PC-9 (cell line): ENCODE measurements around the gene ANAPC10. TPM values are rescaled to one million over a fixed set of nuclear protein-coding genes. Genes with fewer than 3 reads are reported as not detected.

ENCODE experiments used
- BruUV-seq: library from RNA; stranded (reverse); fragments of 400-500 nt; replicated peaks from 2 replicates; lab custom pipeline; 2021; lab: Mats Ljungman, UMichigan
- CTCF ChIA-PET: fragments of 300-600 bp; sonication (Branson Sonifier 250); formaldehyde crosslinking; loops from one replicate; lab custom pipeline; 2022; ENCODE audit warnings: antibody characterized with exemption; lab: Charles Lee
- POLR2A ChIA-PET: fragments of 300-600 bp; sonication (Branson Sonifier 250); formaldehyde crosslinking; loops from one replicate; lab custom pipeline; 2022; ENCODE audit warnings: antibody characterized with exemption; ENCODE audit not compliant: unreplicated experiment; lab: Charles Lee
- DNase-seq, 2 experiments: peaks; one replicate each; pipeline versions ENCODE4 v3.0.0 to v3.0.0-alpha.2; 2015 to 2022; ENCODE audit warnings: mixed read lengths in 1 of 2
- H2AFZ ChIP-seq: fragments of 200-600 bp; sonication (generic); 2 replicates; pipeline ENCODE4 v1.8.1; 2017; ENCODE audit warnings: antibody characterized with exemption
- H3F3A ChIP-seq: fragments of 200-600 bp; sonication (generic); 2 replicates; pipeline ENCODE4 v1.8.1; 2017; ENCODE audit warnings: antibody characterized with exemption, mild to moderate bottlenecking, low read depth; ENCODE audit not compliant: insufficient read depth
- H3K27ac ChIP-seq: fragments of 200-600 bp; sonication (generic); 2 replicates; pipeline ENCODE4 v1.6.1; 2016; ENCODE audit warnings: mixed run types
- H3K27me3 ChIP-seq: fragments of 200-600 bp; sonication (generic); 2 replicates; pipeline ENCODE4 v1.6.1; 2016; ENCODE audit warnings: low read depth, mixed run types; ENCODE audit not compliant: insufficient read depth
- H3K36me3 ChIP-seq: fragments of 200-600 bp; sonication (generic); 2 replicates; pipeline ENCODE4 v1.6.1; 2016; ENCODE audit warnings: low read depth, mixed run types
- H3K4me1 ChIP-seq: fragments of 200-600 bp; sonication (generic); replicated peaks from 2 replicates; pipeline ENCODE4 v1.6.1; 2016; ENCODE audit warnings: mixed run types; ENCODE audit not compliant: insufficient read depth
- H3K4me2 ChIP-seq: fragments of 200-600 bp; sonication (generic); 2 replicates; pipeline ENCODE4 v1.6.1; 2017; ENCODE audit warnings: mixed run types
- H3K4me3 ChIP-seq: fragments of 200-600 bp; sonication (generic); 2 replicates; pipeline ENCODE4 v1.6.1; 2016; ENCODE audit warnings: mixed run types
- H3K79me2 ChIP-seq: fragments of 200-600 bp; sonication (generic); 2 replicates; pipeline ENCODE4 v1.6.1; 2017; ENCODE audit warnings: low read depth, mixed run types
- H3K9me2 ChIP-seq: fragments of 200-600 bp; sonication (generic); 2 replicates; pipeline ENCODE4 v1.8.1; 2017; ENCODE audit warnings: mild to moderate bottlenecking; ENCODE audit not compliant: insufficient read depth
- H3K9me3 ChIP-seq: fragments of 200-600 bp; sonication (generic); 2 replicates; pipeline ENCODE4 v1.8.1; 2016; ENCODE audit warnings: low read depth; ENCODE audit not compliant: insufficient read depth
- H4K20me1 ChIP-seq: fragments of 200-600 bp; sonication (generic); 2 replicates; pipeline ENCODE4 v1.8.1; 2017; ENCODE audit not compliant: insufficient read depth
- CTCF ChIP-seq: fragments of 200-600 bp; sonication (generic); conservative IDR thresholded peaks from 2 replicates; pipeline ENCODE4 v1.6.1; 2017; ENCODE audit warnings: mixed run types, antibody characterized with exemption, mild to moderate bottlenecking, moderate library complexity
- EZH2 ChIP-seq: fragments of 200-600 bp; sonication (generic); IDR thresholded peaks from 2 replicates; pipeline ENCODE4 v1.8.0; 2017; ENCODE audit warnings: antibody characterized with exemption, low read depth
- intact Hi-C: fragments of 100-400 bp; cut with micrococcal nuclease; formaldehyde crosslinking; loops from one replicate; pipeline ENCODE4 v1.10.0; 2022; ENCODE audit not compliant: unreplicated experiment
- total RNA-seq: library from RNA; stranded (reverse); gene quantifications from 2 replicates; pipeline ENCODE4 v1.2.3, GENCODE V29; 2021

ANAPC10 gene
- total RNA-seq, 1 experiment from 2014 or later, result 20.2 TPM

- H3K4me1 ChIP-seq, result no peaks in the 10 kb centered on the region
- no peaks in the 10 kb centered on the region for H3K9me2 ChIP-seq
- DNase-seq, result no peak
- peaks cover 20% of the 10 kb centered on the region for H3K36me3 ChIP-seq
- H3K4me2 ChIP-seq, result no peak overlapping the region
- no peak overlapping the region for H2AFZ ChIP-seq
- BruUV-seq, result no TSS peak
- no peaks in the 10 kb centered on the region for H3K27me3 ChIP-seq
- TF ChIP-seq CTCF, result no peak
- no peak for TF ChIP-seq EZH2
- peaks cover 9% of the 10 kb centered on the region; the same call in 1 of the 2 replicates for H3F3A ChIP-seq
- intact Hi-C loops, result no loop called here
- no peak overlapping the region for H3K4me3 ChIP-seq
- H3K79me2 ChIP-seq, result no peaks in the 10 kb centered on the region
- peaks cover 4% of the 10 kb centered on the region; the same call in 1 of the 2 replicates for H4K20me1 ChIP-seq
- H3K27ac ChIP-seq, result no peak overlapping the region
- POLR2A ChIA-PET, result no interaction called here
- CTCF ChIA-PET, result no interaction called here
- H3K9me3 ChIP-seq, result no peaks in the 10 kb centered on the region
Observed at GRCh38 chr4:145125396-145125795, 27.4 kb upstream of the ANAPC10 start.

- Histone ChIP-seq H3K4me2 (no peak overlapping the region), H2AFZ (no peak overlapping the region), H3K36me3 (peaks cover 43% of the 10 kb centered on the region), H4K20me1 (peaks cover 16% of the 10 kb centered on the region), H3K9me3 (no peaks in the 10 kb centered on the region), H3K9me2 (no peaks in the 10 kb centered on the region), H3K27ac (no peak overlapping the region), H3K4me1 (no peaks in the 10 kb centered on the region), H3K79me2 (peaks cover 12% of the 10 kb centered on the region), H3K27me3 (no peaks in the 10 kb centered on the region), H3K4me3 (no peak overlapping the region), H3F3A (no peaks in the 10 kb centered on the region)
- no TSS peak for BruUV-seq
- ChIA-PET CTCF (no interaction called here), POLR2A (no interaction called here)
- TF ChIP-seq CTCF, result no peak
- no peak for TF ChIP-seq EZH2
- intact Hi-C loops, result loop anchor here (10.0 kb wide), 1 partner anchor 47 kb away; no protein-coding TSS in a partner anchor
- no peak for DNase-seq
Observed at GRCh38 chr4:145108128-145108527, 10.1 kb upstream of the ANAPC10 start.

- Histone ChIP-seq H3F3A (no peaks in the 10 kb centered on the region), H3K4me3 (no peak overlapping the region), H3K79me2 (peaks cover 22% of the 10 kb centered on the region), H3K9me3 (no peaks in the 10 kb centered on the region), H3K9me2 (no peaks in the 10 kb centered on the region), H2AFZ (no peak overlapping the region), H3K4me1 (no peaks in the 10 kb centered on the region), H3K4me2 (no peak overlapping the region), H3K27ac (no peak overlapping the region), H4K20me1 (peaks cover 24% of the 10 kb centered on the region), H3K27me3 (no peaks in the 10 kb centered on the region), H3K36me3 (peaks cover 44% of the 10 kb centered on the region)
- DNase-seq, result no peak
- intact Hi-C loops, result loop anchor here (10.0 kb wide), 1 partner anchor 48 kb away; no protein-coding TSS in a partner anchor
- TF ChIP-seq CTCF, result no peak
- TF ChIP-seq EZH2, result no peak
- ChIA-PET POLR2A (no interaction called here), CTCF (no interaction called here)
- no TSS peak for BruUV-seq
Observed at GRCh38 chr4:145107126-145107525, 9.1 kb upstream of the ANAPC10 start.
